Stimulated activated CD8-positive, alpha-beta memory T cell treated with anti-CD3 and anti-CD28 coated beads, Interleukin-4, amount 100 ng/mL, for 24 hours (primary cell): ENCODE results near the gene MT1HL1.

Experiments used
- DNase-seq: peaks from one replicate; pipeline ENCODE4 v3.0.0-alpha.2; 2020; ENCODE audit warnings: low read depth

The MT1HL1 gene

GRCh38 chr1:237004116-237004515, at the start of gene MT1HL1:
MT1HL1 (minus strand) TSS chr1:237004441; CDS start chr1:237004372, 69 bp downstream.
- no peak for DNase-seq

GRCh38 chr1:237050915-237051314, 46.7 kb upstream of the MT1HL1 start:
- no peak for DNase-seq

GRCh38 chr1:237050185-237050584, 45.9 kb upstream of the MT1HL1 start:
- DNase-seq, result no peak

- DNase-seq, result no peak
These were observed 44.6 kb upstream of the MT1HL1 start for GRCh38 chr1:237048803-237049202.

DNA sequence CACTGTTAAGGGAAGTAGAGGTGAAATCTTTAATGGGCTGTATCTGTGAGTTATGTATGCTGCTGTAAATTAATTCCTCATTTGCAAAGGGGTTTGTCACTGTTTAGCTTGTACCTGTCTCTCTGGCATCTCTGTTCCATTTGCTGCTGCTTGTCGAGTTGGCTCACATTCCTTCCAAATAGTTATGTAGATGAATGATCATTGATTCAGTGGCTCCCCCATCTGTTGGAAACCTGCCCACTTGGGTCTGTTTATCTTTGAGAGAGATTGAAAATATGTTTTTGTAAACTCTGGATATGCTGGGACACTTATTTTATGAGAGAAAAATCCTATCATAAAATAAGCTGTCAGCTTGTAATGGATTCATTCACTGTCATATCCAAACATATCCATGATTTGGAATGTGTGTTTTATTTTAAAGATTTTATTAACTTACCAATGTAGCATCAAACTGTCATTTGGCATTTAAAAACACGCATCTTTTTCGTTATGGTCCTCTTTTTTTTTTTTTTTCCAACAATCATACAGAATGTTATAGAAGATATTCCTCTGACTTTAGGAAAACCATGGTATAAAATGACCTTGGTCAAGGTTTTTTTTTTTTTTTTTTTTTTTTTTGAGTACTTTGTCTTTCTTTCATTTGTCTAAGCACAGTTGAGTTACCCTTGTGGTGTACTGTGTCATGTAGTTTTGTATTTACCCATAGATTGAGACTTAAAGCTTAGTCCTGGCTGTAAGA, 41.2 kb upstream of the MT1HL1 start:
- no peak for DNase-seq

GRCh38 chr1:237043846-237044636, 39.8 kb upstream of the MT1HL1 start:
- no peak for DNase-seq

DNA sequence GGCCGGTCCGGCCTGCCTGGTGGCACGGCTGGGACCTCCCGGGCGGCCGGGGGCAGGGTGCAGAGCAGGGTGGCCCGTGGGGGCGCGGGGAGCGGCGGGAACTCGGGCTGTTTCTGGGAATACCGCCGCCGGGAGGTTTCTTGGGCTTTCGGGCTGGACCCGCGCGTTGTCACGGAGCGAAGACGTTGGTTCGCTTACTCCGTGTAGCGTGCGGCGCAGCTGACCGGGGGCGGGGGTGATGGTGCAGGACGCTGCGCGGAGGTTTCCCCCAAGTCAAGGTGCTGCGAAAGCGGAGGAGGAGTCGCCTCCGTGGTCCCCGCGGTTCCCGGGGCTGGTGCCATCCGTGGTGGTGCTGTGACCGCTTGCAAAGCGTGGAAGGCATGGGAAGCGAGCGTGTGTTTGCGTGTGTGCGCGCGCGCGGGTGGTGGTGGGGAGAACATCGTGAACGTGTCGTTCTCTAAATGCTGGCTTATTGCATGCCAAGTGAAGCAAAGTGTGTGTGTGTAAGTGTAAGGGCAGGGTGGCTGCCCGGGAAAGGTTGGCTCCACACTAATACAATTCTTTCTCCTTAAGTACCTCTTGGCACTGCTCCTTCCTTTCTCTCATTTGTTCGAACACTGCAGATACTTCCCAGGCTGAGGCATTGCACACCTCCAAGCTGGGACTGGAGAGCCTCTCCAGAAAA, 38.8 kb upstream of the MT1HL1 start:
- no peak for DNase-seq

- DNase-seq, result no peak
These were observed 38.3 kb upstream of the MT1HL1 start for GRCh38 chr1:237042526-237042891.

GRCh38 chr1:237041795-237042525, 37.7 kb upstream of the MT1HL1 start, which contains the start of gene RYR2:
RYR2 (plus strand) TSS chr1:237042184; CDS start chr1:237042522, 338 bp downstream.
- no peak for DNase-seq

DNA sequence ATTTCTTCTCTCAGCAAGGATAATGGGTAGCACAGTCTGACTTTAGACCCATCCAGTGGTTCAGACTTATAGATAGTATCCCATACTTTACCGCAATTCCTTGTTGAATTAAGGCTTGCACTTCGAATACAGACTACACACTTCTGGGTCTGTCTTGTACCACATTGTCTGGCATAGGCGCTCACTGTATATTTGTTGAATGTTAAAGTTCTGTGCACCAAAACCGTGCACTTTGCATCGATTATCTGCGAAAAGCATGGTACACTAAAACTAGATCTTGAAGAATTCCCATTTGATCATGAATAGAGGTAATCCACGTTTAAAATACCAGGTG, 37.2 kb upstream of the MT1HL1 start:
- no peak for DNase-seq

DNA sequence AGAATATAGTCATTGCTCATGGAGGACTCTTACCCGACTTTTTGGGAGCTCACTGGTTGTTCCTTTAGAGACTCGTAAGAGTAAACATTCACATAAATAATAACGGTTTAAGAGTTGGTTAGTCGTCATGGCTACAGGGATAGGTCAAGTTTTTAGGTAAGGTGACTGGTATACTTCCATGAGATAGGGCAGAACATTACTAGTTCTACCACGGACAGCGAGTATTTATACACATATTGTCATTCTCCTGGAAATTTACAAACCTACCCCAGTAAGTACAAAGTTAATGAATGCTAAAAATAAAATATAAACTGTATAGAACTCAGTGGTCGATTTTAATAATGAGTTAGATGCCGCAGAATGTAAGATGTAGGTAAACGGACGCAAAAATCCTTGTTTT, 36.6 kb upstream of the MT1HL1 start:
- DNase-seq, result no peak

DNA sequence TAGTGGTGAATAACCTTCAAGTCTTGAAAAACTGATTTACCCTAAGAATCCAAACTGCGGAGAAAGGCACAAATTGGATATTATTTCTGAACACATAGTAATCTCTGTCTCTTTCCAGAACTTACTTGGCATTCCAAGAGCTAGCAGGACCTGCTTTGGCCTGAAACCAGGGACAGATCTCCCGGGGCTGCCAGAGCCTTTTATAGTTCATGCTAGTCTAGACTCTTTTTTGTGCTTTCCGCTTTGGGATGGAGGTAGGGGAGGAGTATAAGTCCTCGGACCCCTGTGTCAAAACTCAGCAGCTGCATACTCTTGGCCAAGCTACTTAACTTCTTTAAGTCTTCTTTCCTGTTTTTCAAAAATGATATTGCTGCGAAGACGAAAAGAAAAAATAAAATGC, 34.0 kb upstream of the MT1HL1 start:
- no peak for DNase-seq

GRCh38 chr1:237035759-237036158, 31.5 kb upstream of the MT1HL1 start:
- DNase-seq, result no peak

DNA sequence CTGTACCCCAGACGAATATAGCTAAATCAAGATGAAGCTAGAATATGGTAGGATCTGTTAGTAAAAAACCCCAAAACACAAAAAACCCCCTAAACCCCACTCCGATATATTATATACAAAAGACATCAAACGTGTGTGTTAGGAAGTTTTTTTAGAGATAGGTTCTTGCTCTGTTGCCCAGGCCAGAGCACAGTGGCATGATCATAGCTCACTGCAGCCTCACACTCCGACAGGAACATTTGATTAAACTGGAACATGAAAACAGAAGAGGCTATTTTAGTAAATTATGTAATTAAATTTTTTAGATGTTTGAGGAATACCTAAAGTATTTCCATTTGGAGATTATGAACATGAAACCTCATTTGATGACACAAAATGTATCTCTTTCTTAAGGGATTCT, 29.6 kb upstream of the MT1HL1 start:
- no peak for DNase-seq

DNA sequence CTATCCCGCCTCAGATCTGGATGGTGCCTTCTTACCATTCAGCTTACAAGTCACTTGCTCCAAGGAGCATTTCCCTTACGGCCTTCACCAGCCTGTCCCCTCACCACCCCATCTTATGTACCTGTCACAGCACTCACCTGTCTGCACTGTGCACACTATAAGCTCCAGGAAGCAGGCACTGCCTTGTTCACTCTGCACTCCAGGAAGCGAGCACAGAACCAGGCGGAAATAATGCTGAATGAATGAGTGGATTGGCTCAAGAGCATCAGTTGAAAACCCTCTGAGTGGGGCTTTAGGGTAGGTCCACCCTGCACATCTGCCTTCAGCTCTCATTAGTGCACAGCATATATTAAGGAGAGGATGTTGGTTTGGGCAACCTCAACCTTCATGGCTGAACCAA, 28.8 kb upstream of the MT1HL1 start:
- no peak for DNase-seq

GRCh38 chr1:237032029-237032428, 27.8 kb upstream of the MT1HL1 start:
- no peak for DNase-seq

GRCh38 chr1:237031480-237031879, 27.2 kb upstream of the MT1HL1 start:
- no peak for DNase-seq

DNA sequence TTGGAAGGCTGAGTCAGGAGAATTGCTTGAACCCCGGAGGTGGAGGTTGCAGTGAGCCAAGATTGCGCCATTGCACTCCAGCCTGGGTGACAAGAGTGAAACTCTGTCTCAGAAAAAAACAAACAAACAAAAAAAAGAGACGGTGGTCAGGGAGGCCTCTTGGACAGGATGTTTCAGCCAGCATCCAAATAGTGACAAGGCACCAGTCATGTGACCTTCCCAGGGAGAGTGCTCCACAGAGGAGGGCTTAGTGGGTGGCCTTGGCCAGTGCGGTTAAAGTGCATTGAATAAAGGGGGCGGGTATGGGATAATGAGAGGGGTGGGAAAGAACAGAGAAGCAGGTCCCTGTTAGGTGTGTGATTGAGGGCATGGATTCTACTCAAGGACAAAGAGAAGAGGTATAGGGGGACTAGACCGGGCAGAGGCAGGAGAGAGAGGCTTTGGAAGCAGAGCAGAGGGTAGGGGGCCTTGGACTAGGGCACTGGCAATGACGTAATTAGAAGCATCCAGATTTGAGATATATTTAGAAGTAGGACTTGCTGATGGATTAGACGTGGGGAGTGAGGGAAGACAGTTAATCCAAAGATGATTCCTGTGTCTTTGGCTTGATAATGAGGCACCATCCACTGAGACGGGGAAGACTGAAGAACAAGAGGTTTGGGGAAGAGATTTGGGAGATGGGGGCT, 25.8 kb upstream of the MT1HL1 start:
- no peak for DNase-seq

- DNase-seq, result no peak
These were observed 25.0 kb upstream of the MT1HL1 start for GRCh38 chr1:237029240-237029639.

GRCh38 chr1:237025358-237026074, 21.3 kb upstream of the MT1HL1 start:
- no peak for DNase-seq

DNA sequence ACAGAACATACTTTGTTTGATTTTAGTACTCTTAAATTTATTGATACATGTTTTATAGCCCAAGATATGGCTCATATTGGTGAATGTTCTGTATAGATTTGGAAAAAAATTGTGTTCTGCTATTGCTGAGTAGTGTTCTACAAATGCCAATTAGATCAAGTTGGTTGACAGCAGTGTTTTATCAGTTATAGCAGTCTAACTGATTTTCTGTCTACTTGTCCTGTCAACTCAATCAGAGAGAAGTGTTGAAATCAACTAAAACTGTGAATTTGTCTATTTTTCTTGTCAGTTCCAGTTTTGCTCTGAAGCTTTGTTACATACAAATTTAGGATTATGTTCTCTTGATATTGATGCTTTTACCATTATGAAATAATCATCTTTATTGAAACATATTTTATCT, 14.7 kb upstream of the MT1HL1 start:
- no peak for DNase-seq
